Measurements from ENCODE around the gene FARSA.
"Not testable (repeated sequence)": the region's sequence is repeated elsewhere in the genome, so short reads cannot be mapped to it uniquely, and the experiment has no call there.

Gene FARSA

DNA sequence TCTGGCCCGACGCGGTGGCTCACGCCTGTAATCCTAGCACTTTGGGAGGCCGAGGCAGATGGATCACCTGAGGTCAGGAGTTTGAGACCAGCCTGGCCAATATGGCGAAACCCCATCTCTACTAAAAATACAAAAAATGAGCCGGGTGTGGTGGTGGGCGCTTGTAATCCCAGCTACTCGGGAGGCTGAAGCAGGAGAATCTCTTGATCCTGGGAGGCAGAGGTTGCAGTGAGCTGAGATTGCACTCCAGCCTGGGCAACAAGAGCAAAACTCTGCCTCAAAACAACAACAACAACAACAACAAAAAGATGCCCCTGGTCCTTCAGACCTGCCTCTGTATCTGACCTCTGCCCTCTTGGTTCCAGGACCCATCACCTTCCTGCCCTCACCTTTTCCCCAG, 22.1 kb upstream of the FARSA start:
- H3K4me3 ChIP-seq, result peak overlapping the region in 2 of 7 experiments; percentile 55 to 77
- H3K27ac ChIP-seq, result peak overlapping the region in 9 of 21 experiments; percentile 17 to 96 (median 94)

DNA sequence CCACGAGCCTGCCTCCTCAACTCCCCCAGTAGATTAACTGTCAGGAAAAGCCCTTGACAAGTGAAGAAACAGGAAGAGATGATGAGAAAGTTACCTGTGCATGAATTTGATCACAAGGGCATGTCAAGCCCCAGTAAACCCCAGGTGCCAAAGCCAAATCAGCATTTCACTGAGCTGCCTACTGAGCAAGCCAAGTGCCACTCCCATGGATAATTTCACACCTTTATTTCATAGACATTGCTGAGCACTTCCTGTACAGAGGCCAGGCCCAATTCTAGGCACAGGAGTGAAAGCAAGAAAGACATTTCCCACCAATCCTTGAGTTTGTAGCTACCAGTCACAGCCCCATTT, 21.1 kb upstream of the FARSA start:
- Histone ChIP-seq H3K4me3 (no peak overlapping the region), H3K27ac (peak overlapping the region in 11 of 21 experiments; percentile 41 to 95 (median 65))

DNA sequence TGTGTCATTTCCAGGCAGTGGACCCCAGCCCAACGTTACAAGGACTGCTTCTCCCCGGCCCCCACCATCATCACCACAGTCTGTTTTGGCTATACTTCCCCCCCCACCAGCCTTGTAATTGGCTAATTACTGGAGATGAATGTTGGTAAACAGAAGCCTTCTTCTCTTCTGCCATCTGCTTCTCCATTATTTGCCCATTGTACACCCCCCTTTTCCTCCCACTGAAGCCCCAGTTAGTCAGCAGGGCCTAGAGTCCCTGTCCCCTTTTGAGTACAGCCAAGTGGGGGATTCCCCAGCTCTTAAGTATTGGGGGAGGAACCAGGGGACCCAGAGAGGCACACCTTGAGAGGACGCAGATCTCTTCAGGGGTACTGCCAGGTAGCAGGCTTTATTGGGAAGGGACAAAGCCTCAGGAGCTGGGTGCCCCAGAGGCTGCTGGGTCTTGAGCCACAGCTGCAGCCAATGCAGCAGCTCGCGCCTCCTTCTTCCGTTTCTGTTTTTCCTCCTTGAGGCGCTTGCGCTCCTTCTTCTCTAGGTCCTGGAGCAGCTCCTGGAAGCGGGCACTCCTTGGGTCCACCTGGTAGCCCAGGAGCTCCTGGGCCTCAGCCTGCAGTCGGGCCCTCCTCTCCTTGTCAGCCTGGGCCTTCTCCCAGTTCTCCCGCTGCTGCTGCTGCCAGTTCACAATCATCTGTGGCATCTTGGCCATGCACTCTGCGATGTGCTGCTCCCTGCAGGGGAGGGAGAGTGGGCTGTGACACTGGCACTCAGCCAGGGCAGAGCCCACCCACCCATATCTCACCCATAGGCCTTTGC, 20.5 kb upstream of the FARSA start:
- Histone ChIP-seq H3K27ac (peak overlapping the region in 14 of 21 experiments; percentile 33 to 95 (median 63)), H3K4me3 (no peak overlapping the region)

DNA sequence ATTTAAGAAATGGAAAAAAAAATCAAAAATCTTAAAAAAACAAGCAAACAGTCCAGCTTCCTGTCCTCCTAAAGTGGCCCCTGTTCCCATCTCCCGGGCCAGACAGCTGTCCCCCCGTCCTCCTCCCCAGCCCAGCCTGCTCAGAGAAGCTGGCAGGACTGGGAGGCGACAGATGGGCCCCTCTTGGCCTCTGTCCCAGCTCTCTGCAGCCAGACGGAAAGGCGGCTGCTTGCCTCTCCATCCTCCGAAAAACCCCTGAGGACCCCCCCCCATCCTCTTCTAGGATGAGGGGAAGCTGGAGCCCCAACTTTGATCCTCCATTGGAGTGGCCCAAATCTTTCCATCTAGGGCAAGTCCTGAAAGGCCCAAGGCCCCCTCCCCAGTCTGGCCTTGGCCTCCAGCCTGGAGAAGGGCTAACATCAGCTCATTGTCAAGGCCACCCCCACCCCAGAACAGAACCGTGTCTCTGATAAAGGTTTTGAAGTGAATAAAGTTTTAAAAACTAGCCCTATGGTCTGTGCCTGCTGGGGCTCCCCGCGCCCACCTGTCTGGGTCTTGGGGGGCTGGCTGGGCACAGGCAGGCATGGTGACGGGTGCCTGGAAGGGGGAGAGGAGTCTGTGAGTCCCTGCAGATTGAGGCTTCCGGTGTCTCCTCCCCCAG, 19.8 kb upstream of the FARSA start:
- Histone ChIP-seq H3K27ac (peak overlapping the region in 16 of 21 experiments; percentile 28 to 95 (median 52)), H3K4me3 (no peak overlapping the region)

DNA sequence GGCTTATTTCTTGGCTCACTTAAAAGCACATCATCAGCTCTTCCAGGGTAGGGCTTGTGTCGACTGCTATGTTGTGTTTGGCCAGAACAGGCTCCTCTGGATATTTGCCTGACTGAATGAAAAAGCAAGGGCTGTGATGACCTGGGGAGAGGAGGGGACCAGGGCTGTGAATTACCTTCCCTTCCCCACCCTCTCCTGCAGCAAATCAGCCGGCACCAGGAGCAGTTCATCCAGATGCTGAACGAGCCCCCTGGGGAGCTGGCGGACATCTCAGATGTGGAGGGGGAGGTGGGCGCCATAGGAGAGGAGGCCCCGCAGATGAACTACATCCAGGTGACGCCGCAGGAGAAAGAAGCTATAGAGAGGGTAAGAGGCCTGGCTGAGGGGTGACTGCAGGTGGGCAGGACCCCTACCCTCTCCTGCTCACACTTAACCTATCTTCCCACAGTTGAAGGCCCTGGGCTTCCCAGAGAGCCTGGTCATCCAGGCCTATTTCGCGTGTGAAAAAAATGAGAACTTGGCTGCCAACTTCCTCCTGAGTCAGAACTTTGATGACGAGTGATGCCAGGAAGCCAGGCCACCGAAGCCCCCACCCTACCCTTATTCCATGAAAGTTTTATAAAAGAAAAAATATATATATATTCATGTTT, 19.1 kb upstream of the FARSA start:
- Histone ChIP-seq H3K4me3 (no peak overlapping the region), H3K27ac (peak overlapping the region in 15 of 21 experiments; percentile 30 to 95 (median 56))

DNA sequence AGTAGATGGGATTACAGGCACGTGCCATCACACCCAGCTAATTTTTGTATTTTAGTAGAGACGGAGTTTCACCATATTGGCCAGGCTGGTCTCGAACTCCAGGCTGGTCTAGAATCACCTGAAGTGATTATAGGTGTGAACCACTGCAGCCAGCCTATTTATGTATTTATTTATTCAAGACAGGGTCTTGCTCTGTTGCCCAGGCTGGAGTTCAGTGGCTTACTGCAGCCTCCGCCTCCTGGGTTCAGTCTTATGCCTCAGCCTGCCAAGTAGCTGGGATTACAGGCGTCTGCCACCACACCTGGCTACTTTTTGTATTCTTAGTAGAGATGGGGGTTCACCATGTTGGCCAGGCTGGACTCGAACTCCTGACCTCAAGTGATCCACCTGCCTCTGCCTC, 18.5 kb upstream of the FARSA start:
- not testable (repeated sequence) for H3K4me3 ChIP-seq
- peak overlapping the region in 13 of 21 experiments; percentile 28 to 95 (median 56) for H3K27ac ChIP-seq

DNA sequence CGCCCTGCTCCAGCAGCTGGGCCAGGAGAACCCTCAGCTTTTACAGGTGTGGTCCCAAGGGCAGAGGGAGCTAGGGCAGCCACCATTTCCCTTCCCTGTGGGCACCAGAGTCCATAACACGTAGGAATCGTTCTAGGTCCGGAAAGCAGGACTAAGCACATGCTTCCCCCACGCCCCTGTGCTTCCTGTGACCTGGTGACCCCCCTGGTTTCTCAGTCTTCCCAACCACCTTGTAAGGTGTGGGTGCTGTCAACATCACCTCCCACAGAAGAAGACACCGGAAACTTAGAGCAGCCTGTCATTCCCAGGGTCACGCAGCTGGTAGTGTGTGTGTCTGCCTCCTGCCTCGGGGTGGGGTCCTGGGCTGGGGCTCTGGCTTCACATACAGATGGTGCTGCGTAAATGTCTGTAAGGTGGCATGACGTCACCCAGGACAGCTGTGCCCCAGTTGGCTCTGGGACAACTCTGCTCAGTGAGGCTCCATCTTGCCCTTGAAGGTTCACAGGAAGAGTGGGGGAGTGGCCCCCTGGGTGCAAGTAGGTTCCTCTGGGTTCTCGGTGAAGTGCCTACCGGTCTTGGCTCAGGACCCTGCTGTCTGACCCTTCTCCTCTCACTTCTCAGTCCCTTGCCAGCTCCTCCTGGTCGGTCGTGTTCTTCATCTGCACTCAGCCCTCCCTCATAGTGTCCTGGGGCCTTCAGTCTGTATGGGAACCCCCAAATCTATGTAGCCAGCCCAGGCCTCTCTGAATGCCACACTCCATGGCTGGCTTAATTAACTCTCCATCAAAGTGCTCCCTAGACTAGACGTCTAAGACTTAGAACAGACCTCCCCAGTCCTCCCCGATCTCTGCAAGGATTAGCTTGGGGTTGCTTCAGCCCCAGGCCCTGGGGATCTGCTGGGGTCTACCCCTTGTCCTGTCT, 16.1 kb upstream of the FARSA start:
- no peak overlapping the region for H3K4me3 ChIP-seq
- H3K27ac ChIP-seq, result peak overlapping the region in 2 of 21 experiments; percentile 4 to 39

DNA sequence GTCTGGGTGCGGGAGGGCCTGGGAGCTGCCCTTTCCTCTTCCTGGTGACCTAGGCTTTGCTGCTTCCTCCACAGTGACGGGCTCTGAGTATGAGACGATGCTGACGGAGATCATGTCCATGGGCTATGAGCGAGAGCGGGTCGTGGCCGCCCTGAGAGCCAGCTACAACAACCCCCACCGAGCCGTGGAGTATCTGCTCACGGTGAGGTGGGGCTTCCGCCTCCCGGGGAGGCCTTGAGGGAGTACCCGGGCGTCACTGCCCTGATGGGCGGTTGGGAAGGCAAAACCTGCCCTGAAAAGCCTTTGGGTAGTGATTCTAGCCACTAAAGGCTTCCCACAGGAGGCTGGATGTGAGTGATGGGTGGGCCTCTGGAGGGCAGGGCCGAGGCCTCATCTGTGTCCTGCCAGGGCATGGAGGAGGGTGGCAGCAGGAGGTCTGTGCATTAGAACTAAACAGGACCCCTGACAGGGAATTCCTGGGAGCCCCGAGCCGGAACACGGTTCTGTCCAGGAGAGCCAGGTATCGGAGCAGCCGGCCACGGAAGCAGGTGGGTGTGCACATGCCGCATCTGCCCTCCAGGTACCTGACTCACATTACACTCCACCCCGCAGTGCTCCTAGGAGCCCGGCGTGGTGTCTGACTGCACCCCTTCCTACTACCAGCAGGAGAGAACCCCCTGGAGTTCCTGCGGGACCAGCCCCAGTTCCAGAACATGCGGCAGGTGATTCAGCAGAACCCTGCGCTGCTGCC, 15.3 kb upstream of the FARSA start:
- Histone ChIP-seq H3K27ac (peak overlapping the region in 4 of 21 experiments; percentile 4 to 39 (median 18)), H3K4me3 (no peak overlapping the region)

DNA sequence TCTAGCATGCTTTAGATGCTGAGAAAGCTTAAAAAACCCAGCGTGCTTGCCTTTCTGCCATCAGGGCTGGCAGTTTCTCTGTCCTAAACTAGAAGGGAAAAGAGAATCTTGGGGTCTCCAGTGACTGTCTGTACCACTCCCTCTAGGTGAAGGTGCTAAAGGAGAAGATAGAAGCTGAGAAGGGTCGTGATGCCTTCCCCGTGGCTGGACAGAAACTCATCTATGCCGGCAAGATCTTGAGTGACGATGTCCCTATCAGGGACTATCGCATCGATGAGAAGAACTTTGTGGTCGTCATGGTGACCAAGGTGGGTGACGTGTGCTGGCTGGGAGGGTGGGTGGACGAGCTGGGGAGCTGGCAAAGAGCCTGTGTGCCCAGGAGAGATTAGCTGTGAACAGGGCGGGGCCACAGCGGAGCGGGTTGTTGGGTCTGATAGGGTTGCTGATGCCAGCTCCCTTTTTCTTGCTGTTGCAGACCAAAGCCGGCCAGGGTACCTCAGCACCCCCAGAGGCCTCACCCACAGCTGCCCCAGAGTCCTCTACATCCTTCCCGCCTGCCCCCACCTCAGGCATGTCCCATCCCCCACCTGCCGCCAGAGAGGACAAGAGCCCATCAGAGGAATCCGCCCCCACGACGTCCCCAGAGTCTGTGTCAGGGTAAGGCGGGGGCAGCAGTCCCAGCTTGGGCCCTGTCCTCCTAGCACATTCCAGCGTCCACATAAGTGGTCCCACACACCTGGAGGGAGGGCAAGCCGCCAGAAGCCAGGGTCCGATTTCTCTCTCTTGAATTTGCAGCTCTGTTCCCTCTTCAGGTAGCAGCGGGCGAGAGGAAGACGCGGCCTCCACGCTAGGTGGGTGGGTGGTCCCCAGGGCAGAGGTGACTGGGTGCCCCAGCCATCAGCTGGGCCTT, 14.4 kb upstream of the FARSA start:
- Histone ChIP-seq H3K4me3 (no peak overlapping the region), H3K27ac (peak overlapping the region in 4 of 21 experiments; percentile 5 to 37 (median 33))

DNA sequence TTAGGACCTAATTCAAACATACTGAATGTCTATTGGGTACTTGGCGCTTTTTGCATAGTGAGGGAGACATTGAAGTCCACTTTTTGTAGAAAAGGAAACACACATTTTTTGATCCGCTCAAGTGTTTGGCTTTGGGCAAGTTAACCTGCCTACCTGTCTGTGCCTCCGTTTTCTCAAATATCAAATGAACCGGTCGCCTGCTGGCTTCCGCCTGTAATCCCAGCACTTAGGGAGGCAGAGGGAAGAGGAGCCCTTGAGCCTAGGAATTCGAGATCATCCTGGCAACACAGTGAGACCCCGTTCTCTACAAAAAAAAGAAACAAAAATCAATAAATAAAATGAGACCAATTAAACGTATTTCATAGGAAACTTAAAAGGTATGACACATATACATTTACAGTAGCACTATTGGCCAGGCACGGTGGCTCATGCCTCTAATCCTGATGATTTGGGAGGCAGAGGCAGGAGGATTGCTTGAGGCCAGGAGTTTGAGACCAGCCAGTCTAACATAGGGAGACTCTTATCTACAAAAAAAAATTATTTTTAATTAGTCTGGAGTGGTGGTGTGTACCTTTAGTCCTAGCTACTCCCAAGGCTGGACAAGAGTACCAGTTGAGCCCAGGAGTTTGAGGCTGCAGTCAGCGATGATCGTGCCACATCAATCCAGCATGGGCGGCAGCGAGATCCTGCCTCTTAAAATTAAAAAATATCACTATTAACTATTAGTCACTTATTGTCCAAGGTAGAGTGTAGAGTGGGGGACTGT, 13.4 kb upstream of the FARSA start:
- Histone ChIP-seq H3K27ac (peak overlapping the region in 16 of 21 experiments; percentile 90 to 99 (median 96)), H3K4me3 (peak overlapping the region; percentile 80 to 98 (median 86))

DNA sequence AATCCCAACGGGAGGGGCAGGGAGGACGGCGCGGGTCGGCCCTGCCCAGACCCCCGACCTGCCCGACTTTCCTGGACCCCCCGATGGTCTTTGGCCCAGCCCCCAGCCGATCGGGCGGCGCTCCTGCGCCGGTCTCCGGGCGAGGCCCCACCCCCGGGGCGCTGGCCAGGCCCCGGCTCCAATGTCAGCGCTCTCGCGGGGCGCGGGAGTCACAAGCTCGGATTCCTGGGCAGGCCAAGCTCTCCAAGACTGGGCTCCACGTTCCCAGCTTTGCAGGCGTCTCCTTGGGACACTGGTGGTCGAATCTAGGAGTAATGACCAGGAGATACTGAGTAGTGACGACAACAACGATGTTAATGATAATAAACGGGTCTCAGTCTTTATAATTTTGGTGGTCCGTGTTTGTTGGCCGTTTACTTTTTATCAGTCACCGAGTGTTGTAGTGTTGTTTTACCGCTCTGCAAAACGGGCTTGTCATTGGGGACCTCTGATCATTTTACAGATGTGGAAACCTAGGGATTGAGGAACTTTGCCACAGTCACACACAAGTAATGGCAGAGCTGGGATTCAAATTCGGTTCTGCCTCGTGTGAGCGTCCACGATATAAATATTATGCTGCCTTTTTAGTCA, 12.7 kb upstream of the FARSA start:
- H3K27ac ChIP-seq, result peak overlapping the region; percentile 85 to 99 (median 96)

DNA sequence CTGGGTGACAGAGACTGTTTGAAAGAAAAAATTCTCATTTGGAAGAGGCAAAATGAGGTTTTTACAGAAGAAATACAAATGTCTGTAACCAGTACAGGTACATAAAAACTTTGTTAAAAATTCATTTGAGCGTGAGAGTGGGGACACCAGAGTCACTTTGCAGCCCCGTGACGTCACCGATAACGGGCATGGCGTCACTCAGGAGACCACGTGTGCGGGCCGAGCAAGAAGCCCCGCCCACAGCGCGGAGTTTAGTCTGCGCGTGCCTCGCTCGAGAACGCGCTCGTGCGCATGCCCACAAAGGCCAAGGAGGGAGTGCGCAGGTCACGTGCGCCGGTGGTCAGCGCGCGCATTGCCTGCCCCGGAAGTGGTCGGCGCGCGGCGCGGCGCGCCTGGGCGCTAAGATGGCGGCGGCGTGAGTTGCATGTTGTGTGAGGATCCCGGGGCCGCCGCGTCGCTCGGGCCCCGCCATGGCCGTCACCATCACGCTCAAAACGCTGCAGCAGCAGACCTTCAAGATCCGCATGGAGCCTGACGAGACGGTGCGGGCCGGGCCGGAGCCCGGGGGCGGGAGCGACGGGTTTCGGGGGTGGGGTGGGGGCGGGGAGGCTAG, 12.1 kb upstream of the FARSA start, which contains the start of gene RAD23A:
Gene RAD23A, plus strand, starts transcription at position 384 of the 613 bp plus-strand sequence. Its CDS starts 87 bp downstream, at position 471.
- peak within 1 kb of the TSS; percentile 85 to 99 (median 96) for H3K27ac ChIP-seq

More for the DNA sequence above, 12.7 kb upstream of the FARSA start:
- peak overlapping the region; percentile 80 to 98 (median 86) for H3K4me3 ChIP-seq

DNA sequence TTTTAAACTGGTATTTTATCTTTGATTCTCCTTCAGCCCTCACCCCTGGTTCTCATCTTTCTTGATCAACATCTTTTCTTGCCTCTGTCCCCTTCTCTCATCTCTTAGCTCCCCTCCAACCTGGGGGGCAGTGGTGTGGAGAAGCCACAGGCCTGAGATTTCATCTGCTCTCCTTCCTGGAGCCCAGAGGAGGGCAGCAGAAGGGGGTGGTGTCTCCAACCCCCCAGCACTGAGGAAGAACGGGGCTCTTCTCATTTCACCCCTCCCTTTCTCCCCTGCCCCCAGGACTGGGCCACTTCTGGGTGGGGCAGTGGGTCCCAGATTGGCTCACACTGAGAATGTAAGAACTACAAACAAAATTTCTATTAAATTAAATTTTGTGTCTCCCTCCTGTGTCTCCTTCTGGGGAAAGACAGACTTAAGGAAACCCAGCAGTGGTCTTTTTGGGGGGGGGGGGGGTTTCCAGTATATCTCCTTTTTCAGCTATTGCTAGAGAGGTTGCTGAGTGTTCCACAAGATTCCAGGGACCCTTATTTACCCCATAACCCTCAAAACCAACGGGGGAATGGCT, 10.7 kb upstream of the FARSA start:
- peak overlapping the region in 9 of 21 experiments; percentile 2 to 98 (median 66) for H3K27ac ChIP-seq
- H3K4me3 ChIP-seq, result no peak overlapping the region

More for the DNA sequence above, 12.1 kb upstream of the FARSA start, which contains the start of gene RAD23A:
- H3K4me3 ChIP-seq, result peak within 1 kb of the TSS; percentile 80 to 98 (median 86)

DNA sequence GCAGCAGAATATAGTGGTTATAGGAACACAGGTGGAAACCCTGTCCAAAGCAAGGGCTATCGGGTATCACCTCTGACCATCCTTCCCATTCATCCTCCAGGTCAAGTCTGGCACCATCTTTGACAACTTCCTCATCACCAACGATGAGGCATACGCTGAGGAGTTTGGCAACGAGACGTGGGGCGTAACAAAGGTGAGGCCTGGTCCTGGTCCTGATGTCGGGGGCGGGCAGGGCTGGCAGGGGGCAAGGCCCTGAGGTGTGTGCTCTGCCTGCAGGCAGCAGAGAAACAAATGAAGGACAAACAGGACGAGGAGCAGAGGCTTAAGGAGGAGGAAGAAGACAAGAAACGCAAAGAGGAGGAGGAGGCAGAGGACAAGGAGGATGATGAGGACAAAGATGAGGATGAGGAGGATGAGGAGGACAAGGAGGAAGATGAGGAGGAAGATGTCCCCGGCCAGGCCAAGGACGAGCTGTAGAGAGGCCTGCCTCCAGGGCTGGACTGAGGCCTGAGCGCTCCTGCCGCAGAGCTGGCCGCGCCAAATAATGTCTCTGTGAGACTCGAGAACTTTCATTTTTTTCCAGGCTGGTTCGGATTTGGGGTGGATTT, 10.0 kb upstream of the FARSA start:
- Histone ChIP-seq H3K27ac (peak overlapping the region in 6 of 21 experiments; percentile 1 to 49 (median 18)), H3K4me3 (no peak overlapping the region)

DNA sequence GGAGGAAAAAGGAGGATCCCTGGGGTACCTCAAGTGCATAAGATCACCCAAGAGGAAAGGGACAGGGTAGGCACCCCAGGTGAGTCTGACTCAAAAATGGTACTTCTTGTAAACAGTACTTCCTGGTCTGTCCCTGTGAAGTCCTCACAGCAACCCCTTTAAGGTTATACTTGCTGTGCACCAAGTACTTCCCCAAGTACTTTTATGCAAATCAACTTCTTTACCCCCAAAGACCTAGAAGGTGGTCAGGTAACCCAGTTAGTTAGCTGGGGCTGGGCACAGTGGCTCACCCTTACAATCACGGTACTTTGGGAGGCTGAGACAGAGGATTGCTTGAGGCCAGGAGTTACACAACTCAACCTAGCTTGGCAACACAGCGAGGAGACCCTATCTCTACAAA, 7.4 kb upstream of the FARSA start:
- peak overlapping the region in 1 of 7 experiments; percentile 84 for H3K4me3 ChIP-seq
- H3K27ac ChIP-seq, result peak overlapping the region in 8 of 21 experiments; percentile 7 to 99 (median 60)
